Heart right ventricle (tissue), 16 donors: ENCODE measurements around the gene SH3D21. TPM values are rescaled to one million over a fixed set of nuclear protein-coding genes. Genes with fewer than 3 reads are reported as not detected.
A peak's percentile ranks its signal among the peaks of the same experiment; 100 is the strongest.

Experiments used
- ATAC-seq, 8 donors: fragments of 200-7000 bp; cut with Tn5 transposase; one replicate each; pipeline ENCODE4 v1.9.1; 2020; ENCODE audit warnings: mild to moderate bottlenecking in 8 of 8, moderate library complexity in 8 of 8, moderate number of reproducible peaks in 1 of 8
- DNase-seq, 2 donors: peaks; one replicate each; pipeline ENCODE4 v3.0.0-alpha.2; 2020
- H3K27ac ChIP-seq, 10 donors: fragments of 200-600 bp; sonication (generic) in 2 of 10; one replicate each; pipeline versions ENCODE4 v1.5.0 to v1.8.0; 2020 to 2022; ENCODE audit warnings: mild to moderate bottlenecking in 3 of 10
- H3K27me3 ChIP-seq, 7 donors: fragments of 200-600 bp; one replicate each; pipeline ENCODE4 v1.8.0; 2021 to 2022; ENCODE audit warnings: mild to moderate bottlenecking in 2 of 7
- H3K36me3 ChIP-seq, 9 donors: fragments of 200-600 bp; sonication (generic) in 1 of 9; one replicate each; pipeline versions ENCODE4 v1.5.0 to v1.8.0; 2020 to 2022; ENCODE audit warnings: mild to moderate bottlenecking in 2 of 9
- H3K4me1 ChIP-seq, 9 donors: fragments of 200-600 bp; sonication (generic) in 1 of 9; one replicate each; pipeline versions ENCODE4 v1.5.0 to v1.8.0; 2020 to 2022; ENCODE audit warnings: mild to moderate bottlenecking in 4 of 9
- H3K4me3 ChIP-seq, 10 donors: fragments of 200-600 bp; sonication (generic) in 2 of 10; one replicate each; pipeline versions ENCODE4 v1.5.0 to v1.8.0; 2020 to 2022; ENCODE audit warnings: mild to moderate bottlenecking in 7 of 10, moderate library complexity in 2 of 10
- H3K9me3 ChIP-seq, 11 donors: fragments of 200-600 bp in 10 of 11; sonication (generic) in 2 of 11; one replicate each; pipeline versions ENCODE4 v1.5.0 to v1.8.0; 2013 to 2022; ENCODE audit warnings: mild to moderate bottlenecking in 2 of 11, control low read depth in 1 of 11, moderate library complexity in 1 of 11
- CTCF ChIP-seq, 9 donors: fragments of 200-600 bp; sonication (generic) in 2 of 9; IDR thresholded peaks; one replicate each; pipeline versions ENCODE4 v1.5.0 to v1.8.0; 2021 to 2022; ENCODE audit warnings: antibody characterized with exemption in 9 of 9, mild to moderate bottlenecking in 5 of 9, moderate library complexity in 1 of 9
- WGBS, 2 donors: extraction: QIAGEN DNeasy Blood & Tissue Kit; methylation state at CpG; one replicate each; pipeline ENCODE4 v1.1.7; 2013; ENCODE audit warnings: inconsistent platforms in 1 of 2; 5-methylcytosine and 5-hydroxymethylcytosine counted together
- intact Hi-C, 10 donors: fragments of 100-400 bp; cut with DNase I; formaldehyde crosslinking; loops; one replicate each; pipeline versions ENCODE4 v1.11.1 to v1.14.2; 2022
- polyA plus RNA-seq, 2 donors: library from polyadenylated mRNA; stranded (reverse); fragments of 200-250 nt; gene quantifications; one replicate each; pipeline ENCODE4 v1.2.3, GENCODE V29; 2013
- total RNA-seq, 10 donors: library from RNA; stranded (reverse); fragmentation: NEBNext Ultra II Directional in 3 of 10; extraction: Animal tissue kit (Norgen Biotek cat#: 25700) in 3 of 10; gene quantifications; one replicate each; pipeline versions ENCODE4 v1.2.1 to v1.2.4, GENCODE V29; 2021 to 2023
- donor health status: Arrhythmogenic right ventricular cardiomyopathy.
- donor health status: ischemic (EF 13 %, LVEDD 7.1; RV severe dilation, severe dysfunction).
- donor health status: healthy with polysubstance abuse.
- donor health status: DM: no; HTN: yes; CAD: no.
- donor health status: DM: no; HTN: no; CAD: no.
- donor health status: ischemic (EF 25% LVEDD 6.9; RV normal size, moderate dysfunction).
- donor health status: ischemic (EF 25% LVEDD 5.7; RV mildly dilated, moderate dysfunction).
- donor health status: healthy.
- donor health status: DM: yes; HTN: yes; CAD: no.
- donor health status: Ischemic cardiomyopathy.
- donor health status: ischemic (EF 35%, LVEDD 5.7; RV mildly dilated, moderate dysfunction).
- donor health status: nonischemic (EF 11% LVEDD 7.7; RV severe dilation, severe dysfunction).
- donor health status: DM: yes; HTN: yes; CAD: no.
- donor health status: PGD.
- donor health status: ischemic (EF 29% LVEDD 5.4; RV normal size, mild dysfunction).
- donor health status: nonischemic (EF 23%, LVEDD 6.1; RV moderate dilation, normal function).

SH3D21 gene
- total and polyA plus RNA-seq, 12 donors, result 0.58 to 4.8 (median 1.7) TPM

- ATAC-seq, result no peak
- no peak for TF ChIP-seq CTCF (IDR thresholded peaks at IDR 0.05)
- Histone ChIP-seq H3K27me3 (no peaks in the 10 kb centered on the region), H3K9me3 (no peaks in the 10 kb centered on the region), H3K36me3 (peaks cover 0 to 36% (median 0%) of the 10 kb centered on the region in 9 donors), H3K27ac (peak overlapping the region in 3 of 10 donors; percentile 70 to 83 (median 73)), H3K4me1 (peaks cover 27 to 78% (median 51%) of the 10 kb centered on the region in 9 donors), H3K4me3 (no peak overlapping the region)
- DNase-seq, result no peak
- intact Hi-C loops, result loop anchor here in 5 of 10 donors (5.0 to 10.0 kb wide), 4 partner anchors 40 to 63 kb away; partner anchors contain the start of genes SH3D21 (in 3 of the 5) and EVA1B (in 1 of the 5)
- 94 to 96% methylated on average over 4 of the region's 4 CpGs for WGBS, 2 donors
Measured at GRCh38 chr1:36367798-36368197, 61.6 kb downstream of the SH3D21 start.

- peak; percentile 66 to 79 for DNase-seq
- no peak overlapping the region for H3K4me3 ChIP-seq
- no peaks in the 10 kb centered on the region for H3K9me3 ChIP-seq
- intact Hi-C loops, result loop anchor here in 5 of 10 donors (5.0 to 10.0 kb wide), 4 partner anchors 42 to 64 kb away; partner anchors contain the start of genes SH3D21 (in 3 of the 5) and EVA1B (in 1 of the 5)
- peak in 3 of 8 donors; percentile 21 to 41 (median 26) for ATAC-seq
- no peaks in the 10 kb centered on the region for H3K27me3 ChIP-seq
- TF ChIP-seq CTCF (IDR thresholded peaks at IDR 0.05), result peak; percentile 91 to 97 (median 94)
- H3K36me3 ChIP-seq, result peaks cover 0 to 32% (median 0%) of the 10 kb centered on the region in 9 donors
- H3K4me1 ChIP-seq, result peaks cover 40 to 89% (median 66%) of the 10 kb centered on the region in 9 donors
- 63 to 68% methylated on average over 7 of the region's 7 CpGs for WGBS, 2 donors
- H3K27ac ChIP-seq, result peak overlapping the region in 5 of 10 donors; percentile 1 to 46 (median 13)
Measured at GRCh38 chr1:36369061-36369861, 63.1 kb downstream of the SH3D21 start.

Other genes starting within 250 kb of the SH3D21 start
- not detected for gene TEKT2, start 222.3 kb upstream of the SH3D21 start, total RNA-seq
- gene TEKT2, start 222.3 kb upstream of the SH3D21 start, polyA plus RNA-seq, result under 1 TPM in 1 of 2 donors, not detected in 1; 0.06 TPM
- gene ADPRS, start 217.5 kb upstream of the SH3D21 start, total RNA-seq, result 10 to 100 TPM; 11.0 to 24.3 (median 15.6) TPM
- gene ADPRS, start 217.5 kb upstream of the SH3D21 start, polyA plus RNA-seq, result 10 to 100 TPM; 18.9 to 23.0 TPM
- 1 to 10 TPM in 3 of 10 donors, under 1 TPM in 7; 0.53 to 2.0 (median 0.73) TPM for gene COL8A2, start 181.1 kb upstream of the SH3D21 start, total RNA-seq
- under 1 TPM; 0.58 to 0.80 TPM for gene COL8A2, start 181.1 kb upstream of the SH3D21 start, polyA plus RNA-seq
- gene TRAPPC3, start 156.9 kb upstream of the SH3D21 start, total RNA-seq, result 10 to 100 TPM; 41.6 to 62.6 (median 48.4) TPM
- gene TRAPPC3, start 156.9 kb upstream of the SH3D21 start, polyA plus RNA-seq, result 10 to 100 TPM; 33.6 to 73.8 TPM
- gene MAP7D1, start 150.2 kb upstream of the SH3D21 start, total RNA-seq, result 100 to 1,000 TPM; 277 to 364 (median 325) TPM
- 100 to 1,000 TPM; 176 to 225 TPM for gene MAP7D1, start 150.2 kb upstream of the SH3D21 start, polyA plus RNA-seq
- gene THRAP3, start 81.9 kb upstream of the SH3D21 start, total RNA-seq, result 100 to 1,000 TPM in 5 of 10 donors, 10 to 100 TPM in 5; 85.3 to 109 (median 100) TPM
- gene THRAP3, start 81.9 kb upstream of the SH3D21 start, polyA plus RNA-seq, result 10 to 100 TPM; 22.8 to 35.1 TPM
- gene EVA1B, start 17.3 kb downstream of the SH3D21 start, total RNA-seq, result 10 to 100 TPM in 3 of 10 donors, 1 to 10 TPM in 7; 4.6 to 16.0 (median 6.8) TPM
- 10 to 100 TPM; 25.2 to 38.9 TPM for gene EVA1B, start 17.3 kb downstream of the SH3D21 start, polyA plus RNA-seq
- gene STK40, start 79.6 kb downstream of the SH3D21 start, total RNA-seq, result 10 to 100 TPM; 45.2 to 81.6 (median 60.8) TPM
- 10 to 100 TPM; 15.5 to 29.3 TPM for gene STK40, start 79.6 kb downstream of the SH3D21 start, polyA plus RNA-seq
- gene LSM10, start 91.5 kb downstream of the SH3D21 start, total RNA-seq, result 10 to 100 TPM; 35.2 to 69.6 (median 44.7) TPM
- 10 to 100 TPM; 78.4 to 82.6 TPM for gene LSM10, start 91.5 kb downstream of the SH3D21 start, polyA plus RNA-seq
- gene OSCP1, start 144.1 kb downstream of the SH3D21 start, total RNA-seq, result 1 to 10 TPM; 5.3 to 9.6 (median 7.7) TPM
- 1 to 10 TPM; 2.1 to 9.2 TPM for gene OSCP1, start 144.1 kb downstream of the SH3D21 start, polyA plus RNA-seq
- 100 to 1,000 TPM in 6 of 10 donors, 10 to 100 TPM in 4; 86.1 to 118 (median 104) TPM for gene MRPS15, start 158.0 kb downstream of the SH3D21 start, total RNA-seq
- gene MRPS15, start 158.0 kb downstream of the SH3D21 start, polyA plus RNA-seq, result 100 to 1,000 TPM; 162 to 505 TPM
- gene CSF3R, start 176.5 kb downstream of the SH3D21 start, total RNA-seq, result 10 to 100 TPM in 1 of 10 donors, 1 to 10 TPM in 9; 1.8 to 13.9 (median 4.5) TPM
- 1 to 10 TPM; 2.0 to 4.2 TPM for gene CSF3R, start 176.5 kb downstream of the SH3D21 start, polyA plus RNA-seq